Activated CD8-positive, alpha-beta memory T cell treated with anti-CD3 and anti-CD28 coated beads, Interleukin-2, amount 50 U/mL, for 24 hours (primary cell): ENCODE results near the gene TEAD1.
"Not testable (repeated sequence)": the region's sequence is repeated elsewhere in the genome, so short reads cannot be mapped to it uniquely, and the experiment has no call there.

Experiments
- DNase-seq: peaks from one replicate; pipeline ENCODE4 v3.0.0-alpha.2; 2020; ENCODE audit errors: extremely low read depth

TEAD1 gene

DNA sequence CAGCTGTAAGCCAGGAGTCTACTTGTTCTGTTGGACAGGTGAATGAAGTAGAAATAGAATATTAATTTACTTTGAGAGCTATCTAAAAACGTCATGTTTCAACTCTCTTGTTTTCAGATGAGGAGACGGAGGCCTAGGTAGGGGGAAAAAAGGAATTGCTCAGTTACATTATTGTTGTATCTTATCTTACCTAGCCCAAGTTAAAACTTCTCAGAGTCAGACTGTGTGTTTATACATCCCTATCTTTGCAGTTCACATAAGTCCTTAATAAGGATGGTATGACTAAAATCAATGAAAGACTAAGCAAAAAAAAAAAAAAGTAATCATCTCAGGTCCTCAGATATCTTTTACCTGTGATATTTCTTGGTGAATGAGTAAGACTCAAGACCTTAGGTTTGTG lies 62.8 kb downstream of the TEAD1 start:
- DNase-seq = no peak

DNA sequence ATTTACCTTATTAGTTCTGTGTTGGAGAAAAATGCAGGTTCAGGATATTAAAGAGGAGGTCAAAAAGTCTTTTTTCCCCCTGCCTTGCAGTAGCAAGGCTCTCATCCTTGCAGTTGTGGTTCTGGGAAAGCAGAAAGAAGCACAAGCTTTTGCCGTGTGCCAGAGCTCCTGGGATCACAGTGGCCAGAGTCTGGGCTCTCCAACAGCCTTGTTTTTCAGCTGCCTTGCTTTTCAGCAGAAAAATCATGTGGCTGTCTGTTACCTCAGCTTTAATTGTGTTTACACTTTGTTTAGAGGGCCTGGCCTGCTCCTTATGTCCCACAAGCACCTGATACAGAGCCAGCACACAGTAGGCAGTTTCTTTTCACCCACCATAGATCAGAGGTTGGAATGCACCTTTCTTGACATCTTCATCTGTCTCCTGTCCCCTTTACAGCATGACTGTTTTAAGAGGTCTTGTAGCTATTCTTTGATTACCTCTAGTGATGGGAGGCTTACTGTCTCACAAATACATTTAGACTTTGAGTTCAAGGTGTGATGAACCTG lies 67.5 kb downstream of the TEAD1 start:
- no peak for DNase-seq

DNA sequence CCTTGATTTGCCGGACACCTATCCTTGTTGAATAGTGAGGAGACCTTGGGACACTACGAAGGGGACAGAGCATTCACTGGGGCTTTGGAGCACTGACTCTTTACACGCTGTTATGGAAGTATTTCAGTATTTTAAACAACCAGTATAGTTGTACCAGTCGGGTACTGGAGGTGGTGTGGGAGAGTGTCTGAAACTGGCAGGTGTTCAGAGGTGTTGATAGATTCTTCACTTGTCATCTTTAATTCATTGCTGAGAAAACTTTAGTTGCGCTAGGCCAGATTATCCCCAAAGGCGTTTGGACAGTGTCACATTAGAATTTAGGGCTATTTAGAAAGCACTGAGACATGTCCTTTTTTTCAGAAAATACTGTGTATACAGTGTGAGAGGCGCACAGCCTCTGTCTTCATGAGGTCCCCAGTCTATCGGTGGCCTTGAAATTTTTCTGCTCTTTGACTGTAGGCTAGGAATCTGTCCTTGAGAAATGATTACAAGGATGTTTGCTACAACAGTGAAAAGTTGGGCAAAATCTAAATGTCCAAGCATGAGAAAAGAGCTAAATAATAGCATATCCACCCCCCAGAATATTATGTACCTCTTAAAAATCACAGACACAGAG lies 69.7 kb downstream of the TEAD1 start:
- no peak for DNase-seq

DNA sequence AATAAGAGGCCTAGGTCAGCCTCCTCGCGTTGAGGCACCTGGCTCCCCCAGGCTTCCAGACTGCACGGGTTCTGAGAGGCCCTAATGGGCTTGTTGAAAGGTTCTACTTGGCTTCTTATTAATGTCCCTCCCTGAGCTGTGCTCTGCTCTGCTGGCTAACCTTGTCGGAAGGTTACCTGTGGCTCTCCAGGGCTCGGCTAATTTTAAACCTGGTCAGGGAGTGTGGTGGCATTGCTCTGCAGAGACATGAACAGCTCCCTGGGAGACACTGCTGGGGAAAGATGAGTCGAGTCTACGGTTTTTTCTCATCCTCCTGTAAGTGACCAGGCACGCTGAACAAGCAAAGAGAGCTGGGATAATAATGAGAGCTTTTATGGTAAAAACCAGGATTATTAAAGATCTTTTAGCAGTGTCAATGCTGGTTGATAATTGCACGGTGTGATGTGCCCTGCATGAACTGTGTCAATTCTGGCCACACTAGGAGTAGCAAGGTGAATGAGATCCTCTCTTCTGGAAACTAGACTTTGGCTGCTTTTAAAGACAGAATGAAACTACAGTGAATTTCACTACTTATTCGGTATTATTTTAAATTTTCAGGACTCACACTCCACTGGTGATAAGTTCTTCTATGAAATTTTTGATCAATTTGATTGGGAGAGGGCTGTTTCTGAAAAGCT lies 70.7 kb downstream of the TEAD1 start:
- DNase-seq = no peak

DNA sequence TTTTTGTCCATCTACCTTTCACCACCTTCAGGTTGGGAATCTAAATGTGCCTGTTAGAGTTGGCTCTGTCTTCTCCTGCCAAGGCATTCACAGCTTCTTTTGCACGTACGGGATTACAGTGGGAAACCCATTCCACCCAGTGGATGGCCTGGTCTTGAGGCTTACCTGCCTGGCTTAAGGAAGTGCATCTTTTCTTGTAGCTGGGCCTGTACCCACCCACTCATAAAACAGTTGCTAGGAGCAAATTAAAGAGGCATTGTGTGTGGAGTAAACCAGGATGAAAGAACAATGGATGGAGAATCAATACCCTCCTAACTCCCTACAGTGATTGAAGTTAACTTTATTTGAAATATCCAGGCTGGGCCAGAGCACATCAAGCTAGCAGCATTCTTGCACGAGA lies 71.6 kb downstream of the TEAD1 start:
- DNase-seq = no peak

DNA sequence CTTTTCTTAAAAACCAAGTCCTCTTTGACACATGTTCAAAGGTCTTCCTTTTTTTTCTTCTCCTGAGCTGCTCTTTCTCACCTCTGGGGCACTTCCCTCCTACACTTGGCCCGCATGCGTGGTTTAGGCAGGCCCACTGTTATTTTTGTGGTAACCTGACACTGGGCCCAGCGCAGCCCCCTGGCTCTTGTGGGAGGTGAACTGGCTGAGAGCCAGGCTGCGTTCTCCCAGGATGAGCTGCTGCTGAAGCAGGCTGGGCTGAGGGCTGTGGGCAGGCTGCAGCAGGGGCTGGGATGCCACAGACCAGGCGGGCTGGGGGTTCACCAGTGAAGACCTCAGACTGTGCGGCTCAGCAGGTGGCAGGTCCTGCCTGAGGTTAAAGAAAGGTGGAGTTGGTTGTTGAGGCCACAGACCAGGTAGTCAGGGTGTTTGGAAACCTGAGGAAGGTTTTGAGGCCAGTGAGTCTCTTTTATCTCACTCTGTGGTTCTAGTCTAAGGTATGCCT lies 72.4 kb downstream of the TEAD1 start:
- no peak for DNase-seq

DNA sequence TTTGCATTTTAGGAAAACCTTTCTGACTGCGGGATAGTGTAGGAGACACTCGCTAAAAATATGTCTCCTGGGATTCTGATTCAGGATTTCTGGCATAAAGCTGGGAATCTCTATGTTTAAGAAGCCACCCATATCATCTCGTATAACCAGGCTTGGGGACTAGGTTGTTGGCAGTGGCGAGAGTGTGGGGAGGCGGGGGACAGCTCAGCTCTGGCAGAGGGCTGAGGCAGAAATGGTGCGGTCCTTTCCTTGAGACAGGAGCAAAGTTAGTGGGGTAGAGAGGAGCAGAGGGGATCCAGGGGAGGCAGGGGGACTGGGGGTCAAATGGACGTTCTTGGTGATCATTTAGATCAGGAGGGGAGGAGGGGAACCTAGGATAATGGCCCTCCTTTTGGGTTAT lies 74.3 kb downstream of the TEAD1 start:
- DNase-seq = no peak

DNA sequence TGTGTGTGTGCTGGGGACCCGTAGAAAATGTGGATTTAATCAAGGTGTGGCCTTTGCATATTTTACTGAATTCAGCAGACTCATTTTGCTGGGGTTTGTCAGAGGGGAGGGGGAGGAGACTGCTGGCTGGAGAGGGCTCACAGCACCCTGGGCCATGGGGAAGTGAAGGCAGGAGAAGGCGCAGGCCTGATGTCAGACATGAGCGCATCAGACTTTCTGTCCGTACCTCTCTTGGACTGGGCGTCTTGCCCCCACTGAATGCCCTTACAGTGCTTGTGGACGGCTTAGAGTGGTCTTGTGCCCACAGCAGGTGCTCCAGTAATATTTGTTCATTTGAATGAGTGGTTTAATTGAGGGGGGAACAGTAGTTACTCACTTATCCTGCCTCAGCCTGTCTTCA lies 75.2 kb downstream of the TEAD1 start:
- DNase-seq = no peak

DNA sequence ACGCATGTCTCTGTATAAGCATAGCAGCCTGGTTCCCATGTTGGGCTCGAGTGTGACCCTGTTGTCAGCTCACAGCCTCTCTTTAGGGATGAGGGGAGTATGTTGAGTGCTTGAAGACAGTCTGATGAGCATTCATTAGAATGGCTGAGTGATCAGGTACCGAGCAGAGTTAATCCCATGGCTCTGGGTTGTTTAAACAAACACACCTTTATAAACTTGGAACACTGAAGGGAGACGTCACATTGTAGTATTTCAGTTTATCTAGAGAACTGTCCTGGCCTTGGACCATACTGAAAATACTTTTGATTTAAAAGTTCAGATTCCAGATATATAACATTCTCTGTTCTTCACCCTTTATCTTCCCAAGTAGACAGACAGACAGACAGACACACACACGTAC lies 76.0 kb downstream of the TEAD1 start:
- DNase-seq = no peak

DNA sequence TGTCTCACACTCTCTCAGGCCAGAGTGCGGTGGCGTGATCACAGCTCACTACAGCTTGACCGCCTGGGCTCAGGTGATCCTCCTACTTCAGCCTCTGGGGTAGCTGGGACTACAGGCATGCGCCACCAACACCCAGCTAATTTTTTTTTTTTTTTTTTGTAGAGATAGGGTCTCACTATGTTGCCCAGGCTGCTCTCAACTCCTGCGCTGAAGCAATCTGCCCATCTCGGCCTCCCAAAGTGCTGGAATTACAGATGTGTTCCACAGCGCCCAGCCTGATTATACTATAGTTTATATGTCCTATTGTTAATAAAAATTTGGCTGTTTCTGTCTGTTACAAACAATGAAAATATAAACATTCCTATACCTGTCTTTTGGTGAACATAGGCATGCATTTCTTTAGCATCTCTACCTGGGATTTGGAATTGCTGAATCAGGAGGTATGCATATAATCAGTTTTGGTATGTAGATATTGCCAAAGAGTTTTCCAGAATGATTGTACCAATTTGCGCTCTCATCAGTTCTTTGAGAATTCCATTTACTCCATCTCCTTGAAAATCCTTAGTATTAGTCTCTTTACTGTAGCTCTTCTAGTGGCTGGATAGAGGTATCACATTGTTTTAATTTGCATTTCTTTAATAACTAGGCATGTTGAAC lies 78.8 kb downstream of the TEAD1 start:
- DNase-seq = no peak

DNA sequence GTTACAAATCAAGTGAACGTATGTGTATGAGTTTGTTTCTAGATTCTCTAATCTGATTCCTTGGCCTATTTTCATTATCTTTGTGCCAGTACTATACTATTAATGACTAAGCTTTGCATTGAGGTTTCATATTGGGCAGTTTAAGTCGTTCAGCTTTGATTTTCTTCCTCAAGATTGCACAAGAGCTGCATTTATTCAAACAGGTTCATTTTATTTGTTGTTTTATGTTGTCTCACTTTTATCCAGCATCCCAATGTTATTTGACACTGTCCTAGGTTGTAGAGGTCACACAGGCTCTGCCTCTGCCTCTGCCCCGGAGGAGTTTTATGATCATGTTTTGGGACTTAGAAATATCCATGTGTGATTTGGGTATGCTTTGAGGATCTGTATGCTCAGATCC lies 79.8 kb downstream of the TEAD1 start:
- no peak for DNase-seq

DNA sequence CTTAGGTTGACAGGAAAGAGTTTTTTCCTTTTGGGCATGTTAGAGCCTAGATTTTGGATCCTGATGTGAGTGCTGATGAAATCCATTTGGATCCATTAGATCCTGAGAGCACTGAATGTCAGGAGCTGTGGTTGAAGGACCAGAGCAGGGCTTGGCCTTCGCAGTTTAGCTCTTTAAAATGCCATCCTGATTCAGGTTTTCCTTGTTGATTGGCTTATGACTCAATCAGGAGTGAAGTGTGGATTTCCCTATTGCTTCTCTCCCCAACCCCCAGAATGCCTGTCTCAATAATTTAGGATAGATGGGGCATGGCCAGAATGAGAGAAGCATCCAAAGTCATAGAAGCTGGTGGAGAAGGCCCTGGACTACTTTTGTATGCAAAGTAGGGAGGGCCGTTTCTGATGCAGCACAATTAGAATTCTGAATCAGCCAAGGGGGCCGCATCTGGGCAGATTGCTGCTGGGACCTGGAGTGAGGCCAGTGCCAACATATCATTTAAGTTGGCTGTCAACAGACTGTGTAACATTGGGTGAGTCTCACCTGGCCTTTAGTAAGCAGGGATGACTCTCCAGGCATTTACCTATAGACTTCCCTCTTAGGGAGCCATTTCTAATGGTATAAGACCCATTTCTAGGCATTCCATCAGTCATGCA lies 80.5 kb downstream of the TEAD1 start:
- DNase-seq = no peak

DNA sequence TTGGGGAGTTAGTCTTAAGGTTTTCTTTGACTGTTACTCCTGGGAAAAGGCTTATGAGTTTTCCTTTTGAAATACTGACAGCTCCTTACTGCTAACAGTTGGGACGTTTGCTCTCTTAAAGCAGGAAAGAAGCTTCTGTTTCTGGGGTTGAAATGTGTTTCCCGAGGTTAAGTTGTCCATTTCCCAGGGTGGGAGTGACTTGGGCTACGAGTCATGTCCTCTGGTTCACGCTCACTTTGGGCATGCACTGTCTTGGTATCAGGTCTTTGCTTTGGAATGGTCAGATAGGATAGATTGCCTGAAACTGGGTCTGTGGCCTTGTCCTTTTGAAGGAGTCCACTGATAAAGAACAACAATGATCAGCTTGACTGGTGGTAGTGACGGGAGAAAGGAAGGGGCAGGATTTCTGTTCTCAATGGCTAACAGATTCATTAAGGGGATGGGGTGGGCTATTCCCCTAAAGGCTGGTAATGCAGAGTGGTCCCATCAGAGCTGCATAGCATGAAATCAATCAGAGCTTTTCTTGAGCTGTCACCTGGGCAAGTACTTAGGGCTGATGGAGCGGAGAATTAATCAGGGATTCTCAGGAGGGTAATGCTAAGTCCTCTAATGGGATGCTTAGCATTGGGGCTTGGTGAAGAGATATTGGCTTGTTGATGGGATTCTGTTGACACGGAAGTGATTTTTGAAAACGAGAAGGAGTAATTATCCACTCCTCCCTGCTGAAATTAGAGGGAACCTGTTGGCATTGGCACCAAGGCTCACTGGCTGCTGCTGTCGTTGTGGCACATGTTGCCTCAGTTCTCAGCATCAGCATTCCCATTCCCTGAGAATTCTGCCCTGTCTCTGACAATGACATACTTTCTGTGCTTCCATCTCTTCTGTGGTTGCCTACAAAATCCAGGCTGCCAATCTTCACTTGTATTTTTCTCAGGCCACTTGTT lies 81.6 kb downstream of the TEAD1 start:
- DNase-seq = no peak

DNA sequence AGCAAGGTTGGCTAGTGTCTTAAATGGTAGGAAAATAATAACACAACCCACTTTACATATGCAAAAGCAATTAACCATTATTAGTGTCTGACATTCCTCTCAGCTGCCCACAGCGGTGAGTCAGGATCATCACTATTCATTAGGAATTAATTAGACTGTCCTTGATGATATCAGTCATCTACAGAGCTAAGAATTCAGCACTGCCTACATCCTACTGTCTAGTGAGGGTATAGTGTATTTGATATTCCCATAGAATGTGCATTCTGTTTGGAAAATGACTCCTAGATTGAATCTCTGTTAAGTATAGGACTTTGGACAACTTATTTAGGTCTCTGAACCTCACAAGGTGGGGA lies 82.2 kb downstream of the TEAD1 start:
- no peak for DNase-seq

DNA sequence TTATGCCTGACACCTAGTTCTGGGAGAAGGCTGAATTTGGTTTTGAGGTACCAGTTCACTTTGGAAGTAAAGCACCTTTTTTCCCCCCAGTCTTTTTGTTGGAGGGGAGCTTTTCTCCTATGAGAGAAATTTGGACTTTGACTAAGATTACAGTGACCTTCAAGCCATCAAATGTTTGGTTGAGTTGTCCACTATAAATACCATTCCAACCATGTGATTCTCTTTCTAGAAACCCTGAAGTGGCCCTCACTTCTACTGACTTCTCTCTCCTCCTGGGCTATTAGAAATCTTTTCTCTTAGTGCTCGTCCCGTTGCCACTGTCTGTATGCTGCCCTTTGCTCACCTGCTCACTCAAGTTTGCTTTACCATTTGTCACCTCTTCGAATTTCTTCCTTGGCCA lies 82.6 kb downstream of the TEAD1 start:
- no peak for DNase-seq

DNA sequence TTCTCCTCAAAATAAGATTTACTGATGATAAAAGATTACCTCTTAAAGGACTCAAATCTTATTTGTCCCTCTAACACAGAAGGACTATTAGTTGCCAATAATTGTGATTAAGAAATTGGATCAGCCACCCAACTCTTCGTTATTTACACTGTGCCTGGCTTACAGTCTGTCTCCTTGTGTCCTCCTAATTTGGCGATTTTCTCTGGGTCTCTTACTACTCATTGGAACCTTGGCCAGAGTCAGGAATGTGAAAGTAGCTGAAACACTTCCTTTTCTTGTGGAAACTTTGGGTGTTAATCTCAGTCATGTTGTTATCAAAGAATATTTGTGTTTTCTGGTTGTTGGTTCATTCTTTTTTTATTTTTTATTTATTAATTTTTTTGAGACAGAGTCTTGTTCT lies 83.2 kb downstream of the TEAD1 start:
- DNase-seq = no peak

DNA sequence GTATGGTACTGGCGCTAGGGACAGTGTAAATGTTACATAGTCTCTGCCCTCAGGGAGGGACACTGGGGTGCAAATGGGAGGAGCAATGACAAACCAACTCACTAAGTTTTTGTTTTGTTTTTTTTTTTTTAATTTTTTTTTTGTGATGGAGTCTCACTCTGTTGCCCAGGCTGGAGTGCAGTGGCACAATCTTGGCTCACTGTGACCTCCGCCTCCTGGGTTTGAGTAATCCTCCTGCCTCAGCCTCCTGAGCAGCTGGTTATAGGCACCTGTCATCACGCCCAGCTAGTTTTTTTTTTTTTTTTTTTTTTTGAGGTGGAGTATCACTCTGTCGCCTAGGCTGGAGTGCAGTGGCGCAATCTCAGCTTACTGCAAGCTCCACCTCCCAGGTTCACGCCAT lies 83.9 kb downstream of the TEAD1 start:
- DNase-seq = not testable (repeated sequence)

DNA sequence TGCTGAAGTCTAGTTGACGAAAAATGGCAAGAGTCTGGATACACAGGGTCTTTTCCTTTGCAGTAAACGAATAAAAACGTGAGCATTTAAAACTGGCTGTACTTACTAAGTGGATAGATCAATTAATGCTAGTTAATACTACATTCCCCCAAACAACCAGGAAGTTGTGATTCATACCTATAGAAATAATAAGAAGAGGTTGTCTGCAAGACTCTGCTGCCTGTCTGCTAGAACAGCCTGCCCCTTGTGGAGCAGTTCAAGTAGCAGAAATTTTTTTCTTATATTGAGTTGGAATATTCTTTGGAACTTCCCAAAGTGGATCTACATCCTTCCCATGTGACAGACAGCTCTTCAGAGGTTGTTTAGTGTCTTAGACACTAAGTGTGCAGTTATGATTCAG lies 86.8 kb downstream of the TEAD1 start:
- no peak for DNase-seq

DNA sequence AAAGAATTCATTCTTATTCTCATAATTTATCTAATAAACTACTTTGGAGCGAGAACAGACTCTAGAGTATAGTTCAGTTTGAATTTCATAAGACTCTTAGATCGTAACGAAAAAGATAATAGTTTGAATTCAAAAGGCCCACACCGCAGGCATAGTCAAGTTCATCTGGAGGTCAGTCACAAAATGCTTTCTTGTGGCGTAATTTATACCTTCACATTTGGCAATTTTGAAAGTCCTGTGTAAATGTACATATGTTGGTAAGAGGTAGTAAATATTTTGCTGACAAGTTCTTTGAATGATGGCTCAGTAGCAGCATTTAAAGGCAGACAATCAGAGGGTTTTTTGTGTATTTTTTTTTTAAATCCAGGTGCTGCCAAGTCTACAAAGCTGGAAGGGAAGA lies 88.1 kb downstream of the TEAD1 start:
- no peak for DNase-seq

DNA sequence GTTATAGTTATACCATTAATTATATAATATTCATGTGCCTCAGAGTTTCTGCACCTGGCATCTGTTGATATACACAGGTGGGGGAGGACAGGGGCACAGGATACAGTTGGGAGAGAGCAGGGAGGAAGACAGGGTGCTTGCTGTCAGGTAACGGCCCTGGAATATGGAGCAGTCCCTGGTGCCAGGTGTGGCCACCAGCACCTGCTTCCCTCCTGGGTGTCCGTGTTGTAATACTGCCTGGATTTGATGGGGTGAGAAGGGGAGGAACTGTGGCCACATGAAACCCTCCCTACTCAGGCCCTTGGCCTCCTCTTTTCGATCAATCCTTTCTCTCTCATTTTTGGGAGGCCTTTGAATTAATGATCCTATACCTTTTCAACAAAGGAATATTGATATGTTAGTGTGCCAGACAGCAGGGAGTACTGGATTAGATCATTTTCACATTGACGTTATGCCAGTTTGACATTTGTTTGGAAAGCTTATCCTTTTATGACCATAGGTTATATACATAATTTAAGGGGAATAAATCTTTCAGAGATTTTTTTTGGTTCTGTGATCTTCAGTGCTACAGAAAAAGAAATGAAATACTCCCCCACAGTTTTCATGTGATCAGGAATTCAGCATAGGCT lies 88.6 kb downstream of the TEAD1 start:
- DNase-seq = no peak
